OCI-LY1 (cell line): ENCODE results near the gene STK11IP.

Source experiments
- EZH2 ChIP-seq: fragments of 200-600 bp; sonication (generic), shearing (Covaris generic); IDR thresholded peaks from 2 replicates; pipeline ENCODE4 v1.8.0; 2017; ENCODE audit warnings: borderline replicate concordance, mixed run types, mild to moderate bottlenecking, antibody characterized with exemption, low read length, moderate library complexity, mixed read lengths
- TF ChIP-seq, protein P1 (sequence below): fragments of 200-600 bp; sonication (generic), shearing (Covaris generic); IDR thresholded peaks from 2 replicates; pipeline ENCODE4 v1.5.1; 2017; ENCODE audit warnings: mild to moderate bottlenecking, antibody characterized with exemption, low read length, moderate library complexity, mixed read lengths

DNA sequence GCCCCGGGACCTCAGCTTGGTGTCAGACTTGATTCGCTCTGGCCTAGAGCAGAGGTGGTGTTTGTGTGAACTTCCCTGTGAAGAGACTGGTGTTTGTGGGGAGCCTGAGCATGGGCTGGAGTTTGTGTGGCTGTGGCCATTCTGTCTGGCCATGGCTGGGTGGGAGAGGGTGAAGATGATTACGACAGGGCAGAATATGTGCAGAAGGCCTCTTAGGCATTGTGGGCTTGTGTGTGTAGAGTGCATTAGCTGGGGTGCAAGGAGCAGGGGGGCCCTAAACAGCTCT is 36.8 kb upstream of the STK11IP start:
- TF ChIP-seq, protein P1, sequence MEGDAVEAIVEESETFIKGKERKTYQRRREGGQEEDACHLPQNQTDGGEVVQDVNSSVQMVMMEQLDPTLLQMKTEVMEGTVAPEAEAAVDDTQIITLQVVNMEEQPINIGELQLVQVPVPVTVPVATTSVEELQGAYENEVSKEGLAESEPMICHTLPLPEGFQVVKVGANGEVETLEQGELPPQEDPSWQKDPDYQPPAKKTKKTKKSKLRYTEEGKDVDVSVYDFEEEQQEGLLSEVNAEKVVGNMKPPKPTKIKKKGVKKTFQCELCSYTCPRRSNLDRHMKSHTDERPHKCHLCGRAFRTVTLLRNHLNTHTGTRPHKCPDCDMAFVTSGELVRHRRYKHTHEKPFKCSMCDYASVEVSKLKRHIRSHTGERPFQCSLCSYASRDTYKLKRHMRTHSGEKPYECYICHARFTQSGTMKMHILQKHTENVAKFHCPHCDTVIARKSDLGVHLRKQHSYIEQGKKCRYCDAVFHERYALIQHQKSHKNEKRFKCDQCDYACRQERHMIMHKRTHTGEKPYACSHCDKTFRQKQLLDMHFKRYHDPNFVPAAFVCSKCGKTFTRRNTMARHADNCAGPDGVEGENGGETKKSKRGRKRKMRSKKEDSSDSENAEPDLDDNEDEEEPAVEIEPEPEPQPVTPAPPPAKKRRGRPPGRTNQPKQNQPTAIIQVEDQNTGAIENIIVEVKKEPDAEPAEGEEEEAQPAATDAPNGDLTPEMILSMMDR: no peak
- no peak for TF ChIP-seq EZH2
